ENCODE data around the gene SNF8.

GRCh38 chr17:48985436-48986245 is 41.0 kb upstream of the SNF8 start:
- no peak for TF ChIP-seq EP300 (IDR thresholded peaks at IDR 0.05)
- TF ChIP-seq, protein P1, sequence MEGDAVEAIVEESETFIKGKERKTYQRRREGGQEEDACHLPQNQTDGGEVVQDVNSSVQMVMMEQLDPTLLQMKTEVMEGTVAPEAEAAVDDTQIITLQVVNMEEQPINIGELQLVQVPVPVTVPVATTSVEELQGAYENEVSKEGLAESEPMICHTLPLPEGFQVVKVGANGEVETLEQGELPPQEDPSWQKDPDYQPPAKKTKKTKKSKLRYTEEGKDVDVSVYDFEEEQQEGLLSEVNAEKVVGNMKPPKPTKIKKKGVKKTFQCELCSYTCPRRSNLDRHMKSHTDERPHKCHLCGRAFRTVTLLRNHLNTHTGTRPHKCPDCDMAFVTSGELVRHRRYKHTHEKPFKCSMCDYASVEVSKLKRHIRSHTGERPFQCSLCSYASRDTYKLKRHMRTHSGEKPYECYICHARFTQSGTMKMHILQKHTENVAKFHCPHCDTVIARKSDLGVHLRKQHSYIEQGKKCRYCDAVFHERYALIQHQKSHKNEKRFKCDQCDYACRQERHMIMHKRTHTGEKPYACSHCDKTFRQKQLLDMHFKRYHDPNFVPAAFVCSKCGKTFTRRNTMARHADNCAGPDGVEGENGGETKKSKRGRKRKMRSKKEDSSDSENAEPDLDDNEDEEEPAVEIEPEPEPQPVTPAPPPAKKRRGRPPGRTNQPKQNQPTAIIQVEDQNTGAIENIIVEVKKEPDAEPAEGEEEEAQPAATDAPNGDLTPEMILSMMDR (IDR thresholded peaks at IDR 0.05) = no peak
- no peak for TF ChIP-seq POLR2AphosphoS5 (IDR thresholded peaks at IDR 0.05)

Measured in upper lobe of left lung (tissue), 4 donors.